IPS DF 19.7 (cell line): ENCODE results near the gene MS4A4E.
"Not testable (repeated sequence)": the region's sequence is repeated elsewhere in the genome, so short reads cannot be mapped to it uniquely, and the experiment has no call there.

Experiments
- DNase-seq: peaks from one replicate; pipeline ENCODE4 v3.0.0-alpha.2; 2013; ENCODE audit warnings: low read depth, low spot score

MS4A4E gene

GRCh38 chr11:60175860-60176275 lies 67.1 kb downstream of the MS4A4E start:
- no peak for DNase-seq

DNA sequence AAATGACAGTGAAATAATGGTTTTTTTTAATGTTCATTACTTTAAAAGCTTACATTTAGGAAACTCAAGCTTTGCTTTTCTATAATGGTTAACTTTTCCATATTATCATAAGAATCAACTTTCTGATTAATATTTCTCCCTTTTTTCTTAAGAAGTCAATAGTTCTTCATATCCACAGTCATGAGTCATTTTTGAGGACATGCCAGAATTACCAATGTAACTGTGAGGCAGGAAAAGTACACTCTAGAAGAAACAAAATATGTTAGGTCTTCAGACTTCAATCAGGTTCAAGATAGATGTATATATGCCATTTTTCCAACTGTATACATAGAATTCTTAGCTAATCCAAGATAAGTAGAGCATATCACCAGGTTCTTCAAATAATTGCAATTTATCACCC lies 70.9 kb downstream of the MS4A4E start:
- DNase-seq: no peak

DNA sequence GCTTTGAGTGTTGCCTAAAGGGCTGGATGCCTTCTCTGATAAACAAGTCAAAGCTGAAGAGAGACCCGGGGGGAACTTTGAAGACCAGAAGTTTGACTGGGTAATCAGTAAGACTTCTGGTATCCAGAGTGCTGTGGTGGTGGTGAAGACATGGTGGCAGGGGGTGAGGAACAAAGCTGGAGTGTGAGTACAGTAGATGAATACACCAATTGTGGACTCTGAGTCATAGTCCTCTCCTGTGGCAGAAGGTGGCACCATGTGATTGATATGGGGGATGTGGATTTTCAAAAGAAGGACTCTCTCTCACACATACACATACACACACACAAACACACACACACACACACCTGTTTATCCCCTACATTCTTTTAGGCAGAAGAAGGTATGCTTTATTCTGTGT lies 72.4 kb downstream of the MS4A4E start:
- DNase-seq: no peak

GRCh38 chr11:60169264-60169915 lies 73.5 kb downstream of the MS4A4E start:
- peak; percentile 35 for DNase-seq

DNA sequence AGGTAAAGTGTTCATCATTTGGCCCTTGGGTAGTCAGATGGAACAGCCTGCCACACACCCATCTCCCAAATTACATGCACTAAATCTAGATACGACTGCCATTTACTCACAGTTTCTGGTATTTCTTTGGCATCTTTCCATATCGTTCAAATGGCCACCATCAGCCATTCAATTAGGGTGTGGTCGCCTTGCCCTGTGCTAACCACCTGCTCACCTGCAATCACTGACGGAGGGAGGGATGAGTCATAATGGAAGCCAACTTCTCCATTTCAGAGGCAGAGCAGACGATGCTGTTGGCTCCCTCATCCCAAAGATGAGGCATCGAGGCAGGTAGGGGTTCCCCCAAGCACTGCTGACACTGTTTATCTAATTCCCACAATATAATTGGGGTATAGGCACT lies 74.6 kb downstream of the MS4A4E start:
- no peak for DNase-seq

GRCh38 chr11:60165951-60166350 lies 77.0 kb downstream of the MS4A4E start:
- DNase-seq: no peak

- DNase-seq: no peak
Observed at GRCh38 chr11:60165538-60165937, 77.4 kb downstream of the MS4A4E start.

GRCh38 chr11:60164550-60165075 lies 78.3 kb downstream of the MS4A4E start:
- DNase-seq: no peak

- no peak for DNase-seq
Observed at GRCh38 chr11:60161766-60162165, 81.2 kb downstream of the MS4A4E start.

DNA sequence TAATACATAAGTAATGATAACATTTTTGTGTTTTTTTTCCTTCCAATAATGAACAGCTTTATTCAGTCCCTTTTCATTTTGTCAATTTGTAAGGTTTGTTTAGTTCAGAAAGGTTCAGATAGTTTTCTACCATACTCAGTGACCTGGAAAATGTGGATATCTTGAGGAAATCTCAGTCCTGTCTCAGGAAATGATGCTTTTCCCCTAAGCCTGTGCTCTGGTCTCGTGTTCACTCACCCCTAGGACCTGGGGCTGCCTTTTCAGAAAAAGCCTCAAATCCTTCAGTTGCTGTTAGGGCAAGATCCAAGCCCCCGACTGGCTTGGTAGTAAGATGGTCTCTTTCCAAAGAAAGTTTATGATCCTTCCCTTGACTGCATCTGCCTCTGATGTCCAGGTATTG lies 81.8 kb downstream of the MS4A4E start:
- DNase-seq: no peak

DNA sequence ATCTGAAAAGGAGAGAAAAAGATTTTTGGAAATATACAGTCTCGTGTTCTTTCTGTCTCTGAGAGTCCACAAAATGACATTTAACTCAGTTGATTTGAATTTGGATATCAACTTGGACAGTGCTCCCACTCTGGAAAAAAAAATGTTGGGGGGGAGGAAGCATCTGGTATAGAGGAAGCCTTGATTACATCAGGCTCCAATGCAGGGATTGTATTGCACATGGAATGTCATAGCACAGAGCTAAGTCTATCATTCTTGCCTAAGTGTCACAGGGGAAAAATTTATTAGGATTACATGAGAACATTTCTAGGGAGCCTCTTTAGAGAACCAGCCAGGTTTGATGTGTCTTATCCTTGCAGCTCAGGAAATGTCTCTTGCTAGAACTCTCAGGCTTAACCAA lies 83.1 kb downstream of the MS4A4E start:
- DNase-seq: no peak

- DNase-seq: no peak
Observed at GRCh38 chr11:60159284-60159683, 83.7 kb downstream of the MS4A4E start.

GRCh38 chr11:60158636-60159035 lies 84.3 kb downstream of the MS4A4E start:
- DNase-seq: no peak

GRCh38 chr11:60155931-60156330 lies 87.0 kb downstream of the MS4A4E start:
- DNase-seq: no peak

DNA sequence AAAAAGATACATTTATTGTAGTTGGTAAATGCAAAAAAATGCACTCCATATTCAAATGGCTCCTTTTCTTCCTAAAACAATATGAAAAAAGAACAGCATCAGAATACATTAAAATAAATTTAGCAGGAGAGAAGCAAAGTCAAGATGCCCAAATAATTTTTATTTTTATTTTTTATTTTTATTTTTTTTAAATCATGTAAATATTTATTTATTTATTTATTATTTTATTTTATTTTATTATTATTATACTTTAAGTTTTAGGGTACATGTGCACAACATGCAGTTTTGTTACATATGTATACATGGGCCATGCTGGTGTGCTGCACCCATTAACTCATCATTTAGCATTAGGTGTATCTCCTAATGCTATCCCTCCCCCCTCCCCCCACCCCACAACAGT lies 90.2 kb downstream of the MS4A4E start:
- DNase-seq: not testable (repeated sequence)

DNA sequence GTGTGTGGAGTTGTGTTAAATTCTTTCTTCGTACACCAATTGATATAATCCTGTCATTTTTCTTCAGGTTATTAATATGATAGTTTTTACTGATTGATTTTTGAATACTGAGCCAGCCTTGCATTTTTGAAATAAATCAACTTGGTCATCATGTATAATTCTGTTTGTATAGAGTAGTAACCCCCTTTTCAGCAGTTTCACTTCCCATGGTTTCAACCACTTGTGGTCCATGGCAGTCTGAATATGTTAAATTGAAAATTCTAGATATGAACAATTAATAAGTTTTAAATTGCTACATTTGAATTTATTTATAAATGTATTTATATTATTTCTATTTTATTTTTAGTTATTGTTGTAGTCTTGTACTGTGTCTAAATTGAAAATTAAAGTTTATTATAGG lies 92.7 kb downstream of the MS4A4E start:
- DNase-seq: no peak
